Measurements from ENCODE around the gene OXER1.

GRCh38 chr2:42810971-42811811 is 47.3 kb upstream of the OXER1 start:
- no peak for TF ChIP-seq CTCF (IDR thresholded peaks at IDR 0.05)
- no peak for TF ChIP-seq EZH2 (IDR thresholded peaks at IDR 0.05)
